Measurements from ENCODE around the gene ANKRD34A. TPM values are rescaled to one million over a fixed set of nuclear protein-coding genes. Genes with fewer than 3 reads are reported as not detected.

Gene ANKRD34A
- total RNA-seq: 1 to 10 TPM; 3.7 to 4.3 TPM

DNA sequence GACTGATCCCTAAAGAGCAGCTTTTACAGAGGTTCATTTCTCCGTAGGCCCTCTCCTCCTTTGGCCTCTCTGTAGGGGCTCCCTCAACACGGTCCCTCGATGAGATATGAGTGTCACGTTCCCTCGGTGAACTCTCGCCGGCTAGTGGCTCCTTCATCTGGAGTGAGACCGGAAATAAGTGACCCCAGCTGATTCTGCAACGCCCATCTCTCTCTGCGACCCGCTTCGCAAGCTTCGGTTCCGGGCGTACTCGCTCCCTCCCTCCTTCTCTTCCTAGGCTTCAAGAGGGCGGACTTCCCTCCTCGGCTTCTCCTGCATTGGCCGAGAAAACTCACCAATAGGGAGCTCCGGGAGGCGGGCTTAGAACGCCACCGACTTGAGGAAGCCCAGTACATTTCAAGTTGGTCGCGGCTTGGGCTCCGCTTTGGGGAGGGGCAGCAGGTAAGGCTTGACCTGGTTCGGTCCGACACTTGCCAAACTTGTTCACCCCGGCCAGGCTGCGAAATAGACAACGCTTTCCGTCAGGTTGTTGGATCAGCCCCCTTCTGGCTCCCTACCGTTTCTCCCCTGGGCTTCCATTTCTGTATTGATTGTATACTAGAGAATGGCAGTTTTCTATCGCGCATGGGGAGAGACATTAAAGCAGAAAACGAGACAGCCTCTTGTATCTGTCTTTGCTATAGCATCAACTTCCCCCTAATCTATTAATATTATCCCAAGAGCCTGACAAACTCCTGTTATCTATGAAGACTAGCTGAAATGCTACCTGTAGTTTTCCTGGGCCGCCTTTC is at the start of gene ANKRD34A, which contains the start of gene POLR3GL:
Gene ANKRD34A (minus strand): TSS at position 248 of the 791 bp plus-strand sequence. CDS start 2,816 bp downstream, outside the sequence.
Gene POLR3GL (plus strand): TSS at position 363 of the 791 bp plus-strand sequence. CDS start 10,176 bp downstream, outside the sequence.
- peaks cover 10% of the 10 kb centered on the region for H3K36me3 Mint-ChIP-seq (ENCODE audit: low read depth)
- H3K27me3 Mint-ChIP-seq (ENCODE audit: low read depth): no peaks in the 10 kb centered on the region
- DNase-seq: peak; percentile 98
- peaks cover 32% of the 10 kb centered on the region for H3K4me1 Mint-ChIP-seq (ENCODE audit: low read depth)
- H3K9me3 Mint-ChIP-seq: peaks cover 6% of the 10 kb centered on the region
- H3K4me3 Mint-ChIP-seq: peak within 1 kb of the TSS; percentile 97
- CTCF ChIA-PET: interaction anchor here (0.6 to 3.6 kb wide), 13 partner anchors 14 to 140 kb away, joined by 3 to 44 read pairs (median 4); partner anchors contain the start of genes NUDT17, PEX11B, PIAS3 and POLR3C
- H3K27ac Mint-ChIP-seq: peak within 1 kb of the TSS; percentile 84
- intact Hi-C loops (cut with micrococcal nuclease): loop anchor here (1.0 kb wide), 6 partner anchors 8 to 72 kb away; partner anchors contain the start of genes PEX11B, RBM8A and TXNIP

DNA sequence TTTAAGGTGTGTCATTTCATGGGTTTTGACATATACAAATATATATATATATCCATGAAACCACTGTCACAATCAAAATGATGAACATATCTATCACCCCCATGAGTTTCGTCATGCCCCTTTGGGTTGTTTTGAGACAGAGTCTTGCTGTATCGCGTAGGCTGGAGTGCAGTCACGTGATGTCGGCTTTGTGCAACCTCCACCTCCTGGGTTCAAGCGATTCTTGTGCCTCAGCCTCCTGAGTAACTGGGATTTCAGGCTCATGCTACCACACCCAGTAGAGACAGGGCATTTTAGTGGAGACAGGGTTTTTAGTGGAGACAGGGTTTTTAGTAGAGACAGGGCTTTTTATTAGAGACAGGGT is 49.2 kb upstream of the ANKRD34A start:
- peaks cover 5% of the 10 kb centered on the region for H3K4me1 Mint-ChIP-seq (ENCODE audit: low read depth)
- no peaks in the 10 kb centered on the region for H3K36me3 Mint-ChIP-seq (ENCODE audit: low read depth)
- DNase-seq: no peak
- peaks cover 13% of the 10 kb centered on the region for H3K27me3 Mint-ChIP-seq (ENCODE audit: low read depth)
- no peak overlapping the region for H3K4me3 Mint-ChIP-seq
- CTCF ChIA-PET: interaction anchor here (1.7 to 2.7 kb wide), 3 partner anchors 36 to 168 kb away, joined by 8 to 23 read pairs (median 11); partner anchors contain the start of genes ANKRD34A, NUDT17 and POLR3GL
- no peak overlapping the region for H3K27ac Mint-ChIP-seq
- no peaks in the 10 kb centered on the region for H3K9me3 Mint-ChIP-seq
- intact Hi-C loops (cut with micrococcal nuclease): loop anchor here (1.0 kb wide), 3 partner anchors 36 to 168 kb away; partner anchors contain the start of gene NUDT17

DNA sequence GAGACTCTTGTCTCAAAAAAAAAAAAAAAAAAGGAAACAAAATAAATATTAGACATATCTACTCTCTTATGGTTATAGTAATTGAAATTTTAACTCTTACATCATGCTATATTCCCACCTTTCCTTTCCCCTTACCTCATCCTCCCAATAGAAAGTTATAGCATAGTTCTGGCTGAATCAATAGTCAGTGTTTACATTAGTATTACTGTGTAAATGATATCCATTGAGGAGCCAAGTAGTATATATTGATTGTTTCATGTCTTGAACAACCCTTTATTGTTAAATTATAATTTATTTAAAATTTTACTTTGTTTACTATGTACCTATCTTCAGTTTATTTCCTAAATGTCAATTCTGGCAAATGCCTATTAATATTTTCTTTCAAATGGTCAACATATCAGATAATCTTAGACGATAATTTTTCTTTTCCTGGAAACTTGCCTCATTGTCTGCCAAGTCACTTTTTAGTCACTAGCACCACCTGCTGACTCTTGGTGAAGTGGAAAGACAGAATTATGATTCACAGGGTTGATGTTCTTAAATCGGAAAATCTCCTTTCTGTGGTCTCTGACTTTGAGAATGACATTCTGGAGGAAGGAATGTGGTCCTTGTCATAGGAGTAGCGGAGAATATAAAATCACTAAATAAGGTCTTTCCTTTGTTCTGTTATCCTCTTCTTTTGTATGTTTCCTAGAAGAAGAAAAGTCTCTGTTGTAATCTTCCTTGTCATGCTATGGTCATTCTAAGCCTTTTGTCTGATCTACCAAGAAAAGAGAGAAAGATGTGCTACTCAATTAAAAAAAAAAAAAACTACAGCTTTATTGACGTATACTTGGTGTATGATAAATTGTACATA is 48.6 kb upstream of the ANKRD34A start:
- Mint-ChIP-seq H3K4me1 (ENCODE audit: low read depth) (peaks cover 5% of the 10 kb centered on the region), H3K9me3 (no peaks in the 10 kb centered on the region), H3K36me3 (ENCODE audit: low read depth) (no peaks in the 10 kb centered on the region), H3K27me3 (ENCODE audit: low read depth) (peaks cover 8% of the 10 kb centered on the region), H3K27ac (no peak overlapping the region), H3K4me3 (no peak overlapping the region)
- DNase-seq: peak; percentile 84
- CTCF ChIA-PET: interaction anchor here (0.6 to 7.5 kb wide), 12 partner anchors 9 to 206 kb away, joined by 3 to 230 read pairs (median 6); partner anchors contain the start of genes ANKRD34A, HJV, NUDT17 and POLR3GL
- intact Hi-C loops (cut with micrococcal nuclease): loop anchor here (1.0 kb wide), 3 partner anchors 36 to 168 kb away; partner anchors contain the start of gene NUDT17

- peaks cover 2% of the 10 kb centered on the region for H3K27me3 Mint-ChIP-seq (ENCODE audit: low read depth)
- no peak overlapping the region for H3K4me3 Mint-ChIP-seq
- H3K4me1 Mint-ChIP-seq (ENCODE audit: low read depth): peaks cover 24% of the 10 kb centered on the region
- no peaks in the 10 kb centered on the region for H3K36me3 Mint-ChIP-seq (ENCODE audit: low read depth)
- DNase-seq: no peak
- CTCF ChIA-PET: interaction anchor here (1.8 to 7.5 kb wide), 5 partner anchors 31 to 165 kb away, joined by 4 to 230 read pairs (median 14); partner anchors contain the start of genes NUDT17 and RBM8A
- intact Hi-C loops (cut with micrococcal nuclease): no loop called here
- H3K9me3 Mint-ChIP-seq: no peaks in the 10 kb centered on the region
- no peak overlapping the region for H3K27ac Mint-ChIP-seq
These were observed 45.9 kb upstream of the ANKRD34A start for GRCh38 chr1:146010126-146010738.

- Mint-ChIP-seq H3K27ac (peak overlapping the region; percentile 93), H3K27me3 (ENCODE audit: low read depth) (no peaks in the 10 kb centered on the region), H3K4me1 (ENCODE audit: low read depth) (peaks cover 38% of the 10 kb centered on the region), H3K36me3 (ENCODE audit: low read depth) (no peaks in the 10 kb centered on the region), H3K9me3 (no peaks in the 10 kb centered on the region), H3K4me3 (no peak overlapping the region)
- intact Hi-C loops (cut with micrococcal nuclease): loop anchor here (1.0 to 2.0 kb wide), 2 partner anchors 30 to 89 kb away; partner anchors contain the start of gene PEX11B
- no peak for DNase-seq
- CTCF ChIA-PET: interaction anchor here (0.6 to 7.5 kb wide), 16 partner anchors 9 to 162 kb away, joined by 3 to 230 read pairs (median 5); partner anchors contain the start of genes ANKRD35, NUDT17 and RBM8A
These were observed 43.2 kb upstream of the ANKRD34A start for GRCh38 chr1:146007489-146008133.

DNA sequence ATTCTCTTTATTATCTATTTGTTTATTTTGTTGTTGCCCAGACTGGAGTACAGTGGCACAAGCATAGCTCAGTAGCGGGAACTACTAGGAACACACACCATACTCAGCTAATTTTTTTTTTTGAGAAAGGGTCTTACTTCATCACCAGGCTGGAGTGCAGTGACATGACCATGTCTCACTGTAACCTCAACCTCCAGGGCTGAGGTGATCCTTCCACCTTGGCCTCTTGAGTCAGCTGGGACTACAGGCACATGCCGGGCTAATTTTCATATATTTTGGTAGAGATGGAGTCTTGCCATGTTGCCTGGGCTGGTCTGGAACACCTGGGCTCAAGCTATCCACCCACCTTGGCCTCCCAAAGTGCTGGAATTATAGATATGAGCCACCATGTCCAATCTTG is 37.3 kb upstream of the ANKRD34A start:
- H3K27ac Mint-ChIP-seq: peak overlapping the region; percentile 63
- no peaks in the 10 kb centered on the region for H3K9me3 Mint-ChIP-seq
- no peak overlapping the region for H3K4me3 Mint-ChIP-seq
- no peaks in the 10 kb centered on the region for H3K36me3 Mint-ChIP-seq (ENCODE audit: low read depth)
- no peak for DNase-seq
- peaks cover 72% of the 10 kb centered on the region for H3K4me1 Mint-ChIP-seq (ENCODE audit: low read depth)
- intact Hi-C loops (cut with micrococcal nuclease): no loop called here
- CTCF ChIA-PET: interaction anchor here (0.7 to 1.4 kb wide), 7 partner anchors 11 to 156 kb away, joined by 3 to 18 read pairs (median 6); partner anchors contain the start of genes ANKRD34A, NUDT17 and POLR3GL
- H3K27me3 Mint-ChIP-seq (ENCODE audit: low read depth): no peaks in the 10 kb centered on the region

GRCh38 chr1:145999321-146000024 is 35.1 kb upstream of the ANKRD34A start:
- H3K4me1 Mint-ChIP-seq (ENCODE audit: low read depth): peaks cover 52% of the 10 kb centered on the region
- CTCF ChIA-PET: interaction anchor here (1.0 to 1.1 kb wide), 2 partner anchors 11 to 22 kb away, joined by 3 to 7 read pairs; no protein-coding TSS in a partner anchor

GRCh38 chr1:145997718-145998023 is 33.3 kb upstream of the ANKRD34A start:
- H3K27ac Mint-ChIP-seq: peak overlapping the region; percentile 97
- CTCF ChIA-PET: interaction anchor here (0.9 to 3.6 kb wide), 5 partner anchors 9 to 77 kb away, joined by 3 to 53 read pairs (median 5); no protein-coding TSS in a partner anchor
- H3K4me3 Mint-ChIP-seq: peak overlapping the region; percentile 88
- no peaks in the 10 kb centered on the region for H3K27me3 Mint-ChIP-seq (ENCODE audit: low read depth)
- peaks cover 57% of the 10 kb centered on the region for H3K4me1 Mint-ChIP-seq (ENCODE audit: low read depth)
- H3K9me3 Mint-ChIP-seq: no peaks in the 10 kb centered on the region
- intact Hi-C loops (cut with micrococcal nuclease): loop anchor here (1.0 kb wide), 1 partner anchor 8 kb away; no protein-coding TSS in a partner anchor
- peaks cover 35% of the 10 kb centered on the region for H3K36me3 Mint-ChIP-seq (ENCODE audit: low read depth)
- DNase-seq: no peak

More at GRCh38 chr1:145999321-146000024, 35.1 kb upstream of the ANKRD34A start:
- peak; percentile 48 for DNase-seq
- Mint-ChIP-seq H3K4me3 (peak overlapping the region; percentile 88), H3K27ac (peak overlapping the region; percentile 97), H3K36me3 (ENCODE audit: low read depth) (peaks cover 17% of the 10 kb centered on the region), H3K9me3 (no peaks in the 10 kb centered on the region), H3K27me3 (ENCODE audit: low read depth) (no peaks in the 10 kb centered on the region)
- intact Hi-C loops (cut with micrococcal nuclease): no loop called here

GRCh38 chr1:145997016-145997717 is 32.8 kb upstream of the ANKRD34A start:
- no peaks in the 10 kb centered on the region for H3K9me3 Mint-ChIP-seq
- DNase-seq: peak; percentile 69
- intact Hi-C loops (cut with micrococcal nuclease): loop anchor here (1.0 kb wide), 1 partner anchor 8 kb away; no protein-coding TSS in a partner anchor
- peak overlapping the region; percentile 97 for H3K27ac Mint-ChIP-seq
- H3K36me3 Mint-ChIP-seq (ENCODE audit: low read depth): peaks cover 38% of the 10 kb centered on the region
- H3K4me3 Mint-ChIP-seq: peak overlapping the region; percentile 88
- peaks cover 62% of the 10 kb centered on the region for H3K4me1 Mint-ChIP-seq (ENCODE audit: low read depth)
- CTCF ChIA-PET: interaction anchor here (0.8 to 3.6 kb wide), 5 partner anchors 9 to 76 kb away, joined by 4 to 53 read pairs (median 5); partner anchors contain the start of genes ANKRD34A and POLR3GL
- no peaks in the 10 kb centered on the region for H3K27me3 Mint-ChIP-seq (ENCODE audit: low read depth)
